AG04449 (cell line): ENCODE measurements around the gene THYN1.

ENCODE experiments used
- CTCF ChIA-PET: fragments of 350-600 bp; formaldehyde crosslinking; extraction: SDS; loops from one replicate; lab custom pipeline; 2021; ENCODE audit warnings: antibody characterized with exemption; lab: Yijun Ruan, JAX
- POLR2A ChIA-PET: fragments of 400-600, 350-600 bp; formaldehyde crosslinking; extraction: SDS; loops from one replicate; lab custom pipeline; 2020; ENCODE audit warnings: antibody characterized with exemption, inconsistent platforms; lab: Yijun Ruan, JAX
- DNase-seq: peaks from one replicate; pipeline ENCODE4 v3.0.0-alpha.2; 2010; ENCODE audit warnings: low read depth, low spot score
- H3K4me3 ChIP-seq: 2 replicates; pipeline ENCODE4 v1.5.1; 2011; ENCODE audit warnings: low read depth, mild to moderate bottlenecking, control low read depth, low read length
- TF ChIP-seq, protein P1 (sequence below): IDR thresholded peaks from one replicate; pipeline ENCODE4 v1.5.1; 2011; ENCODE audit warnings: mild to moderate bottlenecking, moderate library complexity, low read length, control low read depth, inconsistent platforms; ENCODE audit not compliant: insufficient read depth; ENCODE audit errors: missing control alignments

Gene THYN1

DNA sequence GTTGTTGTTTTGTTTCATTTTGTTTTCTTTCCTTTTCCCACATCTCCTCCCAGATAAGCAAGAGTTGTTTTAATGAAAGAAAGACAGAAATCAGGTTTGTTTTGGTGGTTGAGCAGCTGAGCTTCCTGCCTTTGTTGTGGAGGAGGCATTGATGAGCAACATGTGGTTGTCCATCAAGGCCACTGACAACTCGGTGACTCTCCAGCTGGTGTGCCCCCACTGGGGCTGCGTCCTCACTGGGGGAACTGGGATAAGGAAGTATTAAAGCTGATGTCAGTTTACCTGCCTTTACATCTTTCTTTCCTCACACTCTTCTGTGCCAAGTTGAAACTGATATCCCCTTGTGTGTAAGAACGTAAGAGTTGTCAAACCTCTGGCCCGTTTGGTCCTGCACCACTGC, 22.8 kb downstream of the THYN1 start:
- no peak overlapping the region for H3K4me3 ChIP-seq
- no peak for DNase-seq
- TF ChIP-seq, protein P1, sequence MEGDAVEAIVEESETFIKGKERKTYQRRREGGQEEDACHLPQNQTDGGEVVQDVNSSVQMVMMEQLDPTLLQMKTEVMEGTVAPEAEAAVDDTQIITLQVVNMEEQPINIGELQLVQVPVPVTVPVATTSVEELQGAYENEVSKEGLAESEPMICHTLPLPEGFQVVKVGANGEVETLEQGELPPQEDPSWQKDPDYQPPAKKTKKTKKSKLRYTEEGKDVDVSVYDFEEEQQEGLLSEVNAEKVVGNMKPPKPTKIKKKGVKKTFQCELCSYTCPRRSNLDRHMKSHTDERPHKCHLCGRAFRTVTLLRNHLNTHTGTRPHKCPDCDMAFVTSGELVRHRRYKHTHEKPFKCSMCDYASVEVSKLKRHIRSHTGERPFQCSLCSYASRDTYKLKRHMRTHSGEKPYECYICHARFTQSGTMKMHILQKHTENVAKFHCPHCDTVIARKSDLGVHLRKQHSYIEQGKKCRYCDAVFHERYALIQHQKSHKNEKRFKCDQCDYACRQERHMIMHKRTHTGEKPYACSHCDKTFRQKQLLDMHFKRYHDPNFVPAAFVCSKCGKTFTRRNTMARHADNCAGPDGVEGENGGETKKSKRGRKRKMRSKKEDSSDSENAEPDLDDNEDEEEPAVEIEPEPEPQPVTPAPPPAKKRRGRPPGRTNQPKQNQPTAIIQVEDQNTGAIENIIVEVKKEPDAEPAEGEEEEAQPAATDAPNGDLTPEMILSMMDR, result no peak
- ChIA-PET POLR2A (no interaction called here), CTCF (interaction anchor here (1.3 to 1.7 kb wide), 2 partner anchors 9 to 180 kb away, joined by 3 to 6 read pairs; no protein-coding TSS in a partner anchor)

DNA sequence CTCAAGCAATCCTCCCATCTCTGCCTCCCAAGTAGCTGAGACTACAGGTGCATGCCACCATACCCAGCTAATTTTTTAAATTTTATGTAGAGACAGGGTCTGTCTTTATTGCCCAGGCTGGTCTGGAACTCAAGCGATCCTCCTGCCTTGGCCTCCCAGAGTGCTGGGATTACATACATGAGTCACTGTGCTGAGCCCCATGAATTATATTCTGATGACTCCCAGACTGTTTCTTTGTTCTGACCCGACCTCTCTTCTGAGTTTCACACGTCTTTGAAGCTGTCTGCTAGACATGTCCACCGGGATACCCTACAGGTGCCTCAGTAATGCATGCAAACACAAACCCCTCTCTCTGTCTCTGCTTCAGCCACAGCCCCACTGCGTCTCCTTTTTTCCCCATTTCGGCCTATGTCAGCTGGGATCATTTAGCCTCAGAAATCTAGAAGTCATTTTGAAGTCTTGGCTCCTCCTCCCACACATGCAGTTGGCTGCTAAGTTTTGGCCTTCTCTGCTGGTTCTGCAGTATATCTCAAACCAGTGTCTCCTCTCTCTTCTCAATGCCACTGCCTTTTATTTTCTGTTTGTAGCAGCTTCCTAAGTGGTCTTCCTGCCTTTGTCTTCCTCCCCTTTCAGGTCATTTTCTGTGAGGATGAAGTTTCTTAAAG, 23.9 kb downstream of the THYN1 start:
- no peak for DNase-seq
- no peak overlapping the region for H3K4me3 ChIP-seq
- CTCF ChIA-PET, result interaction anchor here (0.8 to 1.7 kb wide), 3 partner anchors 10 to 179 kb away, joined by 3 to 6 read pairs (median 3); no protein-coding TSS in a partner anchor
- TF ChIP-seq, protein P1, result no peak
- POLR2A ChIA-PET, result no interaction called here

DNA sequence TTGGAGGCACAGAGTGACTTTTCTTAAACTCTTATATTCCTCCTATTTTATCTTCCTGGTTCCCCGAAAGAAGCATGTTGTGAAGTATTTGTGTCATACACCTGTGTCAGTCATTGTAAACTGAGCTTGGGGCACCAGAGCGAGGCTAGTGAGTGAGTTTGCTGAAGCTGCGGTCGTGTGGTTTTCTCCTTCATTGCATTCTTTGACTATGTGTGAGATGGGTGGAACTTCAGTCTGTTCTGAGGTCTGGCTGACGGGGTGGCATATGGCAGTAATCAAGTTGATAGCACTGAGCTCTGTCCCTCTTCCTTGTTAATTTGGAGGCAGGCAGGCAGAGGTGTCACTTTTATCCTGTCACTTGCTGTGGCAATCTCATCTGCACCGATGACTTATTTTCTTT, 24.5 kb downstream of the THYN1 start:
- DNase-seq, result peak; percentile 63
- TF ChIP-seq, protein P1, result no peak
- CTCF ChIA-PET, result interaction anchor here (0.8 to 1.7 kb wide), 2 partner anchors 33 to 178 kb away, joined by 3 to 6 read pairs; no protein-coding TSS in a partner anchor
- H3K4me3 ChIP-seq, result no peak overlapping the region
- POLR2A ChIA-PET, result no interaction called here

DNA sequence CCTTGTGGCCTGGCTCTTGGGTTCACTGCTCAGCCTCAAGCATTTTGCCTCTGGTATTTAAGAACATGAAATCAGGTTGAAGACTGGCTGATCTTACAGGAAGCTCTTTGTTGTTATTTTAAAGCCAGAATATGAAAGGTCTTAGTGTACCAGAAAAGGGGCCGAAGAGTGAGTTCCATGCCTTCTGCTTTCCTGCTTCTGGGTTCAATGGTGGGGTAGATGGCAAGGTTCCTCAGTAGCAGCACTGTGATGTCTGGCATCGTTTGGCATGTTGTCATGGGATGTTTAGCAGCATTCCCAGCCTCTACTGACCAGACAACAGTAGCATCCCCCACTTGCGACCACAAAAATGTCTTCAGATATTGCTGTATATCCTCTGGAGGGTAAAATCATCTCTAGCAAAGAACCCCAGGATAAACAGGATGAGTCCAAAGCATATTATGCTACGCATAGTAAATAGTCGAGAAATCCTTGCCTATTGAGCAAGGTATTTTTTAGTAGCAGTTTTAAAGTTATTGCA, 26.3 kb downstream of the THYN1 start:
- TF ChIP-seq, protein P1, result no peak
- ChIA-PET POLR2A (no interaction called here), CTCF (interaction anchor here (1.3 kb wide), 1 partner anchor 8 kb away, joined by 3 read pairs; no protein-coding TSS in a partner anchor)
- no peak for DNase-seq
- H3K4me3 ChIP-seq, result peak overlapping the region; percentile 16; the same call in 1 of the 2 replicates

DNA sequence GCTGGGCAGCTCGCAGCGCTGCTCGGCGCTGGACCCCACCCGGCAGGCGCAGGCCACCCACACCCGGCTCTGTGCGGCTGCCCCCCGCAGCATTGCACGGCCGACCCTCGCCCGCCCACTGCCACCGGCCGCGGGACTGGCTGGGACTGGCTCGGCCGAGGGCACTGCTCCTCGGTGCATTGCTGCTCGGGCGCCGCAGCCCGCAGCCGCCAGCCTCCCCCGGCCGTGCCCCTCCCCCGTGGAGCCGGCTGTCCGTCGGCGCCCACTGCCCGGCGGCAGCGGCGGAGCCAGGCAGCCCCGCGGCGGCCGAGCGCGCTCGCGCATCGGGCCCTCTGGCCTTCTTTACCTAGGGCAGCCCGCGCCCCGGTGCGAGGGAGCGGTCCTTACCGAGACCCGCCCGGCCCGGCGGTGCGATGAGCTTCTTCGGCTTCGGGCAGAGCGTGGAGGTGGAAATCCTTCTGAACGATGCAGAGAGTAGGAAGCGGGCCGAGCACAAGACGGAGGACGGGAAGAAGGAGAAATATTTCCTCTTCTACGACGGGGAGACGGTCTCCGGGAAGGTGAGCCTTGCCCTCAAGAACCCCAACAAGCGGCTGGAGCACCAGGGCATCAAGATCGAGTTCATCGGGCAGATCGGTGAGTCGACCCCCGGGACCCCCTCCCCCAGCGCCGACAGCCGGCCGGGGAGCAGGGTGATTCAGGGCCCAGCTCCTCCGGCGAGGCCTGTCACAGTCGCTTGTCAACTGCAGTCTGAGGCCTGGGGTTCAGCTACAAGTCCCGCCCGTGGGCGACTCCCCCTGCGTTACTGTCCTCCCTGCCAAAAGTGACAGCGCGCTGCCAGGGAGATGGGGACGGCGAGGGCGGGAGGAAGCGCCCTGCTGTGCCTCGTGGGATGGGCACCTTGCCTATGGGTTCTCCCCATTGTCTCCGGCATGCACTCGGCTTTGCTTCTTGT, 28.2 kb downstream of the THYN1 start:
- POLR2A ChIA-PET, result interaction anchor here (0.6 to 1.4 kb wide), 3 partner anchors 19 to 448 kb away, joined by 3 to 4 read pairs (median 3); no protein-coding TSS in a partner anchor
- no peak for DNase-seq
- H3K4me3 ChIP-seq, result peak overlapping the region; percentile 67
- CTCF ChIA-PET, result interaction anchor here (0.7 to 3.8 kb wide), 12 partner anchors 9 to 176 kb away, joined by 3 to 15 read pairs (median 4); no protein-coding TSS in a partner anchor
- TF ChIP-seq, protein P1, result no peak
